ENCODE measurements around the gene MYBBP1A. TPM values are rescaled to one million over a fixed set of nuclear protein-coding genes. Genes with fewer than 3 reads are reported as not detected.
A peak's percentile ranks its signal among the peaks of the same experiment; 100 is the strongest.

The MYBBP1A gene
- total and polyA plus RNA-seq, 9 of the 15 experiments (the other 6 are each of a cell fraction or from before 2014, with no cell fraction given): 2.0 to 114 (median 47.2) TPM

- TF ChIP-seq ZKSCAN8 (CRISPR knock-in tag; IDR thresholded peaks at IDR 0.05): no peak
- TF ChIP-seq PHF20 (IDR thresholded peaks at IDR 0.05; ENCODE audit: partially characterized antibody): peak; percentile 81
- TF ChIP-seq ZNF445 (CRISPR knock-in tag; IDR thresholded peaks at IDR 0.05; ENCODE audit: low read depth): no peak
- TF ChIP-seq, protein P1, sequence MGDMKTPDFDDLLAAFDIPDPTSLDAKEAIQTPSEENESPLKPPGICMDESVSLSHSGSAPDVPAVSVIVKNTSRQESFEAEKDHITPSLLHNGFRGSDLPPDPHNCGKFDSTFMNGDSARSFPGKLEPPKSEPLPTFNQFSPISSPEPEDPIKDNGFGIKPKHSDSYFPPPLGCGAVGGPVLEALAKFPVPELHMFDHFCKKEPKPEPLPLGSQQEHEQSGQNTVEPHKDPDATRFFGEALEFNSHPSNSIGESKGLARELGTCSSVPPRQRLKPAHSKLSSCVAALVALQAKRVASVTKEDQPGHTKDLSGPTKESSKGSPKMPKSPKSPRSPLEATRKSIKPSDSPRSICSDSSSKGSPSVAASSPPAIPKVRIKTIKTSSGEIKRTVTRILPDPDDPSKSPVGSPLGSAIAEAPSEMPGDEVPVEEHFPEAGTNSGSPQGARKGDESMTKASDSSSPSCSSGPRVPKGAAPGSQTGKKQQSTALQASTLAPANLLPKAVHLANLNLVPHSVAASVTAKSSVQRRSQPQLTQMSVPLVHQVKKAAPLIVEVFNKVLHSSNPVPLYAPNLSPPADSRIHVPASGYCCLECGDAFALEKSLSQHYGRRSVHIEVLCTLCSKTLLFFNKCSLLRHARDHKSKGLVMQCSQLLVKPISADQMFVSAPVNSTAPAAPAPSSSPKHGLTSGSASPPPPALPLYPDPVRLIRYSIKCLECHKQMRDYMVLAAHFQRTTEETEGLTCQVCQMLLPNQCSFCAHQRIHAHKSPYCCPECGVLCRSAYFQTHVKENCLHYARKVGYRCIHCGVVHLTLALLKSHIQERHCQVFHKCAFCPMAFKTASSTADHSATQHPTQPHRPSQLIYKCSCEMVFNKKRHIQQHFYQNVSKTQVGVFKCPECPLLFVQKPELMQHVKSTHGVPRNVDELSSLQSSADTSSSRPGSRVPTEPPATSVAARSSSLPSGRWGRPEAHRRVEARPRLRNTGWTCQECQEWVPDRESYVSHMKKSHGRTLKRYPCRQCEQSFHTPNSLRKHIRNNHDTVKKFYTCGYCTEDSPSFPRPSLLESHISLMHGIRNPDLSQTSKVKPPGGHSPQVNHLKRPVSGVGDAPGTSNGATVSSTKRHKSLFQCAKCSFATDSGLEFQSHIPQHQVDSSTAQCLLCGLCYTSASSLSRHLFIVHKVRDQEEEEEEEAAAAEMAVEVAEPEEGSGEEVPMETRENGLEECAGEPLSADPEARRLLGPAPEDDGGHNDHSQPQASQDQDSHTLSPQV (IDR thresholded peaks at IDR 0.05): 0 out of 2 replicates have a peak, but pooled peaks have one; percentile 29
- no peak for TF ChIP-seq ZNF133 (CRISPR knock-in tag; IDR thresholded peaks at IDR 0.05)
- no peak for TF ChIP-seq POLR3A (IDR thresholded peaks at IDR 0.05; ENCODE audit: borderline replicate concordance, extremely low read depth, insufficient read depth, insufficient read length)
- peak; percentile 51; the same call in 1 of the 2 replicates for TF ChIP-seq PML (IDR thresholded peaks at IDR 0.05; ENCODE audit: low read length)
- TF ChIP-seq ZNF316 (IDR thresholded peaks at IDR 0.05): no peak
- TF ChIP-seq MTA1 (IDR thresholded peaks at IDR 0.05; ENCODE audit: borderline replicate concordance): no peak
- TF ChIP-seq SUPT5H (IDR thresholded peaks at IDR 0.05): peak; percentile 83
- no peak for TF ChIP-seq NCOA6 (IDR thresholded peaks at IDR 0.05)
- TF ChIP-seq DLX4 (CRISPR knock-in tag; IDR thresholded peaks at IDR 0.05): no peak
- TF ChIP-seq RBM22 (IDR thresholded peaks at IDR 0.05; ENCODE audit: low read depth, low read length, poor library complexity, severe bottlenecking): no peak
- no peak for TF ChIP-seq TAL1 (IDR thresholded peaks at IDR 0.05)
- no peak for TF ChIP-seq ZNF134 (CRISPR knock-in tag; conservative IDR thresholded peaks at IDR 0.05)
- no peak for TF ChIP-seq BRF1 (IDR thresholded peaks at IDR 0.05; ENCODE audit: borderline replicate concordance, extremely low read depth, insufficient read length)
- TF ChIP-seq PCBP2 (IDR thresholded peaks at IDR 0.05; ENCODE audit: low read depth, low read length, poor library complexity, severe bottlenecking): no peak
- no peak for TF ChIP-seq FOXJ2 (tag; IDR thresholded peaks at IDR 0.05)
- TF ChIP-seq MAFK (IDR thresholded peaks at IDR 0.05; ENCODE audit: low read length): no peak
- no peak for TF ChIP-seq TAF1 (IDR thresholded peaks at IDR 0.05; ENCODE audit: control insufficient read depth, extremely low read depth, insufficient read depth, low read length, severe bottlenecking)
- no peak for TF ChIP-seq BRF2 (IDR thresholded peaks at IDR 0.05; ENCODE audit: borderline replicate concordance, insufficient read depth, insufficient read length)
- no peak for TF ChIP-seq ZNF354B (CRISPR knock-in tag; IDR thresholded peaks at IDR 0.05)
- TF ChIP-seq ZBTB2 (IDR thresholded peaks at IDR 0.05): peak; percentile 95
Measured at GRCh38 chr17:4554997-4555799, at the start of gene MYBBP1A (continued).

Measured in K562 (cell line).